GM23248 (cell line): ENCODE measurements around the gene ZC3H12D.

Source experiments
- EZH2 ChIP-seq: fragments of 200-600 bp; sonication (generic); IDR thresholded peaks from 2 replicates; pipeline ENCODE4 v1.6.1; 2018; ENCODE audit warnings: antibody characterized with exemption, mild to moderate bottlenecking; ENCODE audit not compliant: insufficient read depth, poor library complexity, severe bottlenecking
- EZH2phosphoT487 ChIP-seq: fragments of 200-600 bp; sonication (generic); IDR thresholded peaks from 2 replicates; pipeline ENCODE4 v1.6.1; 2018; ENCODE audit warnings: antibody characterized with exemption, moderate library complexity, mild to moderate bottlenecking, low read depth; ENCODE audit not compliant: insufficient read depth

- TF ChIP-seq EZH2phosphoT487: no peak
- TF ChIP-seq EZH2: no peak
These were observed 11.4 kb downstream of the ZC3H12D start for GRCh38 chr6:149473080-149474052.
